HepG2 (cell line): Measurements from ENCODE around the gene TIMM44. TPM values are rescaled to one million over a fixed set of nuclear protein-coding genes. Genes with fewer than 3 reads are reported as not detected.
A peak's percentile ranks its signal among the peaks of the same experiment; 100 is the strongest.

Experiments
- AGO1 ChIP-seq: fragments of 200-400 bp; formaldehyde crosslinking; IDR thresholded peaks from 2 replicates; pipeline ENCODE4 v1.6.1; 2017; ENCODE audit warnings: mild to moderate bottlenecking, low read depth, low read length, moderate library complexity; ENCODE audit not compliant: poor library complexity, severe bottlenecking
- ATF7-NPFF ChIP-seq: sonication (generic); formaldehyde crosslinking; IDR thresholded peaks from 2 replicates; pipeline ENCODE4 v1.8.1; 2023; ENCODE audit warnings: mild to moderate bottlenecking, low read depth, missing genetic modification reagents, moderate library complexity
- CBX1 ChIP-seq: IDR thresholded peaks from one replicate; pipeline ENCODE4 v1.6.1; 2016; ENCODE audit warnings: antibody characterized with exemption, low read depth
- HMGXB3 ChIP-seq: sonication (generic); formaldehyde crosslinking; IDR thresholded peaks from 2 replicates; pipeline ENCODE4 v1.4.0; 2020; ENCODE audit warnings: missing genetic modification reagents, borderline replicate concordance
- KAT7 ChIP-seq: IDR thresholded peaks from 2 replicates; pipeline ENCODE4 v1.6.1; 2018; ENCODE audit warnings: borderline replicate concordance, missing compliant biosample characterization
- MEIS2 ChIP-seq: sonication (generic); formaldehyde crosslinking; IDR thresholded peaks from 2 replicates; pipeline ENCODE4 v1.9.0; 2021; ENCODE audit warnings: mild to moderate bottlenecking, missing genetic modification reagents
- MIXL1 ChIP-seq: IDR thresholded peaks from 2 replicates; pipeline ENCODE4 v1.6.1; 2016
- MTF2 ChIP-seq: sonication (generic); formaldehyde crosslinking; IDR thresholded peaks from 2 replicates; pipeline ENCODE4 v1.5.0; 2020; ENCODE audit warnings: missing genetic modification reagents, borderline replicate concordance
- NFKBIZ ChIP-seq: IDR thresholded peaks from 2 replicates; pipeline ENCODE4 v1.6.1; 2018; ENCODE audit warnings: missing genetic modification reagents, missing compliant biosample characterization
- PPARG ChIP-seq: conservative IDR thresholded peaks from 2 replicates; pipeline ENCODE4 v1.6.1; 2016; ENCODE audit warnings: missing biosample characterization, missing genetic modification reagents
- SP140L ChIP-seq: sonication (generic); formaldehyde crosslinking; IDR thresholded peaks from 2 replicates; pipeline ENCODE4 v1.4.0; 2020; ENCODE audit warnings: missing genetic modification reagents, borderline replicate concordance
- SPEN ChIP-seq: sonication (generic); formaldehyde crosslinking; IDR thresholded peaks from 2 replicates; pipeline ENCODE4 v1.5.1; 2020; ENCODE audit warnings: low read depth, mild to moderate bottlenecking, missing genetic modification reagents
- ZBTB49 ChIP-seq: sonication (generic); formaldehyde crosslinking; IDR thresholded peaks from 2 replicates; pipeline ENCODE4 v1.4.0; 2020; ENCODE audit warnings: missing genetic modification reagents, borderline replicate concordance
- ZFP62 ChIP-seq: sonication (generic); formaldehyde crosslinking; IDR thresholded peaks from 2 replicates; pipeline ENCODE4 v1.4.0; 2020; ENCODE audit warnings: missing genetic modification reagents
- ZMYM4 ChIP-seq: sonication (generic); formaldehyde crosslinking; IDR thresholded peaks from 2 replicates; pipeline ENCODE4 v1.8.1; 2023; ENCODE audit warnings: mild to moderate bottlenecking, missing genetic modification reagents
- ZNF224 ChIP-seq: sonication (generic); formaldehyde crosslinking; IDR thresholded peaks from 2 replicates; pipeline ENCODE4 v1.5.0; 2020; ENCODE audit warnings: mild to moderate bottlenecking, missing genetic modification reagents
- ZNF333 ChIP-seq: sonication (generic); formaldehyde crosslinking; IDR thresholded peaks from 2 replicates; pipeline ENCODE4 v1.4.0; 2020; ENCODE audit warnings: mild to moderate bottlenecking, missing genetic modification reagents, borderline replicate concordance
- ZNF362 ChIP-seq: sonication (generic); formaldehyde crosslinking; IDR thresholded peaks from 2 replicates; pipeline ENCODE4 v1.4.0; 2020; ENCODE audit warnings: missing genetic modification reagents, mild to moderate bottlenecking, borderline replicate concordance
- ZNF383 ChIP-seq: sonication (generic); formaldehyde crosslinking; IDR thresholded peaks from 2 replicates; pipeline ENCODE4 v1.4.0; 2020; ENCODE audit warnings: missing genetic modification reagents, mild to moderate bottlenecking, borderline replicate concordance
- ZNF761 ChIP-seq: sonication (generic); formaldehyde crosslinking; conservative IDR thresholded peaks from 2 replicates; pipeline ENCODE4 v1.4.0; 2020; ENCODE audit warnings: mild to moderate bottlenecking, missing genetic modification reagents
- ZNF839 ChIP-seq: sonication (generic); formaldehyde crosslinking; IDR thresholded peaks from 2 replicates; pipeline ENCODE4 v1.4.0; 2020; ENCODE audit warnings: missing genetic modification reagents, mild to moderate bottlenecking, borderline replicate concordance
- ZNF883 ChIP-seq: sonication (generic); formaldehyde crosslinking; IDR thresholded peaks from 2 replicates; pipeline ENCODE4 v1.5.1; 2020; ENCODE audit warnings: mild to moderate bottlenecking, missing genetic modification reagents; ENCODE audit errors: not compliant biosample characterization
- polyA plus RNA-seq, 8 experiments: library from polyadenylated mRNA; depleted of rRNA in 3 of 8; stranded (reverse) in 7 of 8; unstranded in 1 of 8; fragments of >200 nt; fragmentation: Illumina TruSeq in 4 of 8; extraction: Trizol in 4 of 8; gene quantifications; 2 replicates each; pipeline versions ENCODE4 v1.2.1 to v1.2.3, GENCODE V29; 2011 to 2016; ENCODE audit warnings: low read depth in 4 of 8, missing spikeins in 1 of 8, mixed read lengths in 1 of 8; ENCODE audit not compliant: insufficient read depth in 1 of 8
- total RNA-seq, 5 experiments: library from RNA; depleted of rRNA; stranded (reverse); fragments of >200 nt; fragmentation: Illumina TruSeq; extraction: Trizol; gene quantifications; 2 replicates each; pipeline ENCODE4 v1.2.3, GENCODE V29; 2016; ENCODE audit warnings: low read depth in 1 of 5

Gene TIMM44
- total and polyA plus RNA-seq, 2 of the 13 experiments (the other 11 are each of a cell fraction or from before 2014, with no cell fraction given): 42.9 to 72.6 TPM

- TF ChIP-seq ATF7-NPFF (CRISPR knock-in tag) (peak; percentile 83; the same call in 1 of the 2 replicates), CBX1 (no peak), SP140L (no peak), SPEN (peak; percentile 40; the same call in 1 of the 2 replicates), ZNF333 (CRISPR knock-in tag) (no peak), ZMYM4 (CRISPR knock-in tag) (no peak), ZNF761 (CRISPR knock-in tag) (0 out of 2 replicates have a peak, but pooled peaks have one; percentile 51), KAT7 (CRISPR knock-in tag) (no peak), ZNF839 (no peak), NFKBIZ (CRISPR knock-in tag) (no peak), PPARG (CRISPR knock-in tag) (no peak), HMGXB3 (CRISPR knock-in tag) (no peak), ZNF883 (CRISPR knock-in tag) (no peak), MIXL1 (CRISPR knock-in tag) (no peak), MEIS2 (CRISPR knock-in tag) (no peak), ZNF224 (CRISPR knock-in tag) (no peak), ZNF362 (CRISPR knock-in tag) (no peak), AGO1 (peak; percentile 98), MTF2 (0 out of 2 replicates have a peak, but pooled peaks have one; percentile 43), ZBTB49 (CRISPR knock-in tag) (no peak), ZFP62 (CRISPR knock-in tag) (no peak), ZNF383 (no peak)
Measured at GRCh38 chr19:7916103-7916954, 27.1 kb downstream of the TIMM44 start (continued).
